ENCODE results near the gene ZNF232. TPM values are rescaled to one million over a fixed set of nuclear protein-coding genes. Genes with fewer than 3 reads are reported as not detected.
"Not testable (repeated sequence)": the region's sequence is repeated elsewhere in the genome, so short reads cannot be mapped to it uniquely, and the experiment has no call there.

ZNF232 gene
- total RNA-seq, 2 experiments from 2014 or later, result 16.5 to 19.3 TPM

- not testable (repeated sequence) for H3K4me3 Mint-ChIP-seq, H3K27ac Mint-ChIP-seq
Measured at GRCh38 chr17:5136580-5137412, 25.1 kb upstream of the ZNF232 start.

DNA sequence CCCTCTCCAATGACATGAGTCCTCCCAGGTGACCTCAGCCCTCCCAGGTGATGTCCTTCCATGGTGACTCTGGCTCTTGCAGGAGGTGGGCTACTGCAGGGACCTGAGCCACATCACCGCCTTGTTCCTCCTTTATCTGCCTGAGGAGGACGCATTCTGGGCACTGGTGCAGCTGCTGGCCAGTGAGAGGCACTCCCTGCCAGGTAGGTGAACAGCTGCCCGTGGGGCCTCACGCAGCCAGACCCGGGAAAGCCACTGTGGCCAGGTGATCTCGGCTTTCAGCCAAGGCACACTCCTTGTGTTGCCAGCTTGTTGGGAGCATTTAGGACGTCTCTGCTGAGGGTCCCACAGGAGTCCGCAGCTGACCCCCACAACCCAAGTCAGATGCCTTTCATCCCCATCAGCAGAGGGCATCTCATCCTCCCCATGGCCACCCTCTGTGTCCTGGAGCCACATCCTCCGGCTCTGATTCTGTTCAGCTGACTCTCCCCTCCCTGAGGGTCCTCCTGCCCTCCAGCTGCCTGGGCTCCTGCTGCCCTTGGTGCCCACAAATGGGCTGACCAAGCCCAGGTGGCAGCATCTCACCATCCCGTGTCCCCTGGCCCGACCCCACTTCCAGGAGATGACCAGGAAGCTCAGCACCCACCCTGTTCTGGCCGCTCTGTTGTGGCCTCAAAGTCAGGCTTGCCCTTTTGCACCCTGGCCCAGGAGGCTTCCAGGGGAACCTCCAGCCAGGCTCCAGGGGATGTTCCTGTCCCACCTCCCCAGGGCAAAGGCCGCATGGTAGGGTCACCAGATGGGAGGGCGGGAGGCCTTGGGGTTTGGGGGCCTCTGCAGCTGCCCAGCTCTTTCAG is 24.3 kb upstream of the ZNF232 start:
- ChIA-PET POLR2A (no interaction called here), CTCF (no interaction called here)
- Mint-ChIP-seq H3K9me3 (no peaks in the 10 kb centered on the region), H3K36me3 (ENCODE audit: low read depth) (no peaks in the 10 kb centered on the region), H3K27ac (no peak overlapping the region), H3K4me1 (ENCODE audit: low read depth) (no peaks in the 10 kb centered on the region), H3K4me3 (no peak overlapping the region), H3K27me3 (no peaks in the 10 kb centered on the region)
- no peak for TF ChIP-seq CTCF (IDR thresholded peaks at IDR 0.05)
- no peak for DNase-seq
- intact Hi-C loops (cut with micrococcal nuclease), result no loop called here
- no peak for ATAC-seq

More at GRCh38 chr17:5136580-5137412, 25.1 kb upstream of the ZNF232 start:
- H3K27me3 Mint-ChIP-seq; H3K9me3 Mint-ChIP-seq; H3K36me3 Mint-ChIP-seq (ENCODE audit: low read depth); H3K4me1 Mint-ChIP-seq (ENCODE audit: low read depth); ATAC-seq; DNase-seq; intact Hi-C loops (cut with micrococcal nuclease); POLR2A ChIA-PET; CTCF ChIA-PET: not testable (repeated sequence)

DNA sequence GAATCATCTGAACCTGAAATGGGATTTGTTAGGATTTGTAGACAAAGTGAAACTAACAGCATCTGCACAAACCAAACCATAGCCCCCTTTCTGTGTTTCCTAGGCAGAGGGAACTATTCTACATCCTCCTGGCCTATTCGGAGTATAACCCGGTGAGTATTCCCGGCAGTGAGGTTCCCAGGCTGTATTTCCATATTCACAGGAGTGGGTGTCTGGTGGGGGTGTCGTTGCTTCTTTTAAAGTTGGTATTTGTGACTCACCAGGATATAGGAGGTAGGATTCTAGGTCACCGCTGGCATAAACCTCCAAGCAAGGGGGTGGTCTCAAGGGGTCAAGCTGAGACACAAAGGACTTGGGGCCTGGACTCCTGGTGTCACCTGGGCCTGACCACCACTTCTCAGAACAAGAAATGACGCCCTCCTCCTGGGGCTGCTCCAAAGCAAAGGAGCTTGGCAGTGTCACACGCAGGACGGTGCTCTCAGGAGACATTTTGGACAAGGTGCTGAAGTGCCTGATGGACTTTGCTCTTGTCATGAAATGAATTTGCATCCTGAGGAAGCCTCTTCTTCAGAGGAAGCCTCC is 23.5 kb upstream of the ZNF232 start:
- POLR2A ChIA-PET, DNase-seq: not testable (repeated sequence)

GRCh38 chr17:5134571-5134970 is 22.9 kb upstream of the ZNF232 start:
- POLR2A ChIA-PET; H3K27me3 Mint-ChIP-seq; H3K4me1 Mint-ChIP-seq (ENCODE audit: low read depth); H3K27ac Mint-ChIP-seq; intact Hi-C loops (cut with micrococcal nuclease); H3K4me3 Mint-ChIP-seq; CTCF ChIA-PET; H3K36me3 Mint-ChIP-seq (ENCODE audit: low read depth); ATAC-seq; DNase-seq; H3K9me3 Mint-ChIP-seq: not testable (repeated sequence)

More for the DNA sequence above, 23.5 kb upstream of the ZNF232 start:
- H3K9me3 Mint-ChIP-seq; H3K27me3 Mint-ChIP-seq; CTCF ChIA-PET; H3K4me3 Mint-ChIP-seq; H3K36me3 Mint-ChIP-seq (ENCODE audit: low read depth); H3K27ac Mint-ChIP-seq; H3K4me1 Mint-ChIP-seq (ENCODE audit: low read depth); ATAC-seq; intact Hi-C loops (cut with micrococcal nuclease): not testable (repeated sequence)

- POLR2A ChIA-PET; H3K4me1 Mint-ChIP-seq (ENCODE audit: low read depth); H3K9me3 Mint-ChIP-seq; ATAC-seq; DNase-seq; H3K36me3 Mint-ChIP-seq (ENCODE audit: low read depth); H3K4me3 Mint-ChIP-seq; H3K27ac Mint-ChIP-seq; H3K27me3 Mint-ChIP-seq; intact Hi-C loops (cut with micrococcal nuclease); CTCF ChIA-PET: not testable (repeated sequence)
Measured at GRCh38 chr17:5133961-5134360, 22.3 kb upstream of the ZNF232 start.

DNA sequence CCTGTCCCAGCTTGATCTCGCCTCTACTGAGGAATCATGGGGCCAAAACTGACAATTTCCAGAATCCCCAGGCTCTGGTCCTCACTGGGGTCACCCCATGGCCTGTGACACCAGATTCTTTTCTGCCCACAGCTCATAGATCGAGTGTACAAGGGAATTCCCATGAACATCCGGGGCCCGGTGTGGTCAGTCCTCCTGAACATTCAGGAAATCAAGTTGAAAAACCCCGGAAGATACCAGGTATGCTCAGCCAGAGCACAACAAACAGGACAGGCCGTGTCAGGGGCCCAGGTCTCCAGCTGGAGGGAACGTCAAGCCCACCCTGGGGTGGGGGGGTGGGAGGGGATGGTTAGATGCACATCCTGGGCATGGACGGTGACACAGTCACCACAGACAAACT is 21.6 kb upstream of the ZNF232 start:
- no peaks in the 10 kb centered on the region for H3K9me3 Mint-ChIP-seq
- H3K4me3 Mint-ChIP-seq, result no peak overlapping the region
- POLR2A ChIA-PET, result no interaction called here
- ATAC-seq (no peak), DNase-seq (no peak)
- no peaks in the 10 kb centered on the region for H3K27me3 Mint-ChIP-seq
- intact Hi-C loops (cut with micrococcal nuclease), result no loop called here
- H3K27ac Mint-ChIP-seq, result no peak overlapping the region
- no peak for TF ChIP-seq CTCF (IDR thresholded peaks at IDR 0.05)
- H3K4me1 Mint-ChIP-seq (ENCODE audit: low read depth), result no peaks in the 10 kb centered on the region
- CTCF ChIA-PET, result no interaction called here
- H3K36me3 Mint-ChIP-seq (ENCODE audit: low read depth), result no peaks in the 10 kb centered on the region

GRCh38 chr17:5132503-5133225 is 21.0 kb upstream of the ZNF232 start:
- H3K27ac Mint-ChIP-seq; DNase-seq; intact Hi-C loops (cut with micrococcal nuclease); H3K9me3 Mint-ChIP-seq; H3K36me3 Mint-ChIP-seq (ENCODE audit: low read depth); CTCF ChIA-PET; H3K4me1 Mint-ChIP-seq (ENCODE audit: low read depth); ATAC-seq; H3K27me3 Mint-ChIP-seq; H3K4me3 Mint-ChIP-seq: not testable (repeated sequence)
- POLR2A ChIA-PET, result interaction anchor here (0.6 kb wide), 1 partner anchor 55 kb away, joined by 3 read pairs; no protein-coding TSS in a partner anchor

DNA sequence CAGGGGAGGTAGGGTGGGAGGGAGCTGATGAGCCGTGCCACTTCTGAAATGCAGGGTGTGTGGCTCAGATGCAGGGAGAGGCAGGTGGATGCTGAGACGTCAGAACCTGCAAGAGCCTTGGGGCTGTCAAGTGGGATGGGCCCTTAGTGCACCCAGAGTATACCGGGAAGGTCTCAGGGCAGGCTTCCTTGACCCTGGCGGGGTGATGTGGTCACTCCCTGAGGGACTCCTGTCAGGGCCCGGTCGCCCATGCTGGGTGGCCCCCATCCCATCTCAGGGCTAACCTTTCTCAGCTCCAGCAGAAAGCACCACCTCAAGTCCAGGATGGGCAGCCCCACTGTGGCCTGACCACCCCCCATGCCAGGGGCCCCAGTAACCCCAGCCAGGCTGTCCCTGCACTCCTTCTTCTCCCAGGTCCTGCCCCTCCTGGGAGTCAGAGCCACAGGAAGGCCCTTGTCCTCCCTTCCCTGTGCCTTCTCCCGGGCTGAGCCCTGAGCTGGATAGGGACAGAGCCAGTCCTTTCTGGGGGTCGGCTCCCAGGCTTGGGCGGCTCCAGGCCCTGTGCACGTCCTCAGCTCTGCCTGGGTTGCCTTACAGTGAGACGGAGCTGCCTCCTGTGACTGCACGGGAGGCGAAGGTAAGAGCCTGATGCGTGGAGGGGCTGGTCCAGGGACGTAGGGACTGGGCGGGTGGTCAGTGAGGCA is 20.3 kb upstream of the ZNF232 start:
- H3K36me3 Mint-ChIP-seq (ENCODE audit: low read depth); H3K27ac Mint-ChIP-seq; POLR2A ChIA-PET; H3K4me3 Mint-ChIP-seq; H3K4me1 Mint-ChIP-seq (ENCODE audit: low read depth); CTCF ChIA-PET; H3K27me3 Mint-ChIP-seq; DNase-seq; intact Hi-C loops (cut with micrococcal nuclease); H3K9me3 Mint-ChIP-seq; ATAC-seq: not testable (repeated sequence)

Measured in activated CD8-positive, alpha-beta T cell treated with anti-CD3 and anti-CD28 coated beads for 36 hours (primary cell).